ENCODE data around the gene APBB2.

- TF ChIP-seq POLR2A (IDR thresholded peaks at IDR 0.05; ENCODE audit: low read depth, low read length) (no peak), BHLHE40 (IDR thresholded peaks at IDR 0.05; ENCODE audit: borderline replicate concordance in 1 of 2, low read depth in 2 of 2, low read length in 1 of 2) (no peak)
- TF ChIP-seq, protein P1, sequence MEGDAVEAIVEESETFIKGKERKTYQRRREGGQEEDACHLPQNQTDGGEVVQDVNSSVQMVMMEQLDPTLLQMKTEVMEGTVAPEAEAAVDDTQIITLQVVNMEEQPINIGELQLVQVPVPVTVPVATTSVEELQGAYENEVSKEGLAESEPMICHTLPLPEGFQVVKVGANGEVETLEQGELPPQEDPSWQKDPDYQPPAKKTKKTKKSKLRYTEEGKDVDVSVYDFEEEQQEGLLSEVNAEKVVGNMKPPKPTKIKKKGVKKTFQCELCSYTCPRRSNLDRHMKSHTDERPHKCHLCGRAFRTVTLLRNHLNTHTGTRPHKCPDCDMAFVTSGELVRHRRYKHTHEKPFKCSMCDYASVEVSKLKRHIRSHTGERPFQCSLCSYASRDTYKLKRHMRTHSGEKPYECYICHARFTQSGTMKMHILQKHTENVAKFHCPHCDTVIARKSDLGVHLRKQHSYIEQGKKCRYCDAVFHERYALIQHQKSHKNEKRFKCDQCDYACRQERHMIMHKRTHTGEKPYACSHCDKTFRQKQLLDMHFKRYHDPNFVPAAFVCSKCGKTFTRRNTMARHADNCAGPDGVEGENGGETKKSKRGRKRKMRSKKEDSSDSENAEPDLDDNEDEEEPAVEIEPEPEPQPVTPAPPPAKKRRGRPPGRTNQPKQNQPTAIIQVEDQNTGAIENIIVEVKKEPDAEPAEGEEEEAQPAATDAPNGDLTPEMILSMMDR (IDR thresholded peaks at IDR 0.05 in 2 of 3, conservative IDR thresholded peaks at IDR 0.05 in 1 of 3; ENCODE audit: control insufficient read depth in 2 of 3, extremely low read depth in 1 of 3, insufficient read depth in 1 of 3, low read depth in 3 of 3, low read length in 3 of 3), result no peak
These were observed 70.9 kb downstream of the APBB2 start for GRCh38 chr4:41143311-41144039.
